ENCODE data around the gene UGT2B11.

- TF ChIP-seq CTCF (IDR thresholded peaks at IDR 0.05; ENCODE audit: low read length) (no peak), EZH2 (optimal IDR thresholded peaks at IDR 0.05; ENCODE audit: low read depth, low read length) (no peak)
These were observed 24.5 kb upstream of the UGT2B11 start for GRCh38 chr4:69239092-69239491.
